ENCODE data around the gene PRRX2. TPM values are rescaled to one million over a fixed set of nuclear protein-coding genes. Genes with fewer than 3 reads are reported as not detected.

The PRRX2 gene
- polyA plus RNA-seq, 1 donor (not counting 4 experiments of a cell fraction or from before 2014, with no cell fraction given), result not detected

DNA sequence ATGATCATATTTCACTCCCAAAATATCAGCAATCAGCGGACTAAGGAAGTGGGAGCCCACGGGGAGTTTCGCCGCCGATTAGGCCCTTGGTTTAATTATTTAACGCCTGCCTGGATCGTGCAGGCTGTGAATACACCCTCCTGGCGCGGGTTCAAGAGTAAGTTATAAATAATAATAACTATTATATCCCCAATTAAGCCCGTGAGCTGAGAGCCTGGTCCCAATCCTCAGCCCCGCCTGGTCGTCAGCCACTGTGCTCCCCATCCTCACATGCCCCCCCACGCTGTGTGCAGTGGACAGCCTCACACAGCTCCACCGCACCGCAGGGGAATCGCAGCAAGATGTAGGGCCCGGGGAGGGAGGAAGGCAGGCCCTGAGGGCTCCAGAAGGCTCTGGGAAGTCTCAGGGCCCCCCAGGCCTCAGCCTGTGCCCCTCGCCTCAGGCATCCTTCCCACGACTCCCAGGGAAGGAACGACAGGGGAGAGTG is 10.8 kb upstream of the PRRX2 start:
- Histone ChIP-seq H3K36me3 (ENCODE audit: control insufficient read depth in 2 of 2, extremely low read depth in 1 of 2, insufficient read depth in 2 of 2, low read length in 2 of 2) (no peaks in the 10 kb centered on the region), H2AFZ (ENCODE audit: control insufficient read depth, low read length) (no peak overlapping the region), H3K4me2 (ENCODE audit: control insufficient read depth, extremely low read depth, insufficient read depth, low read depth, low read length) (no peak overlapping the region), H3K9me3 (ENCODE audit: control insufficient read depth, low read depth, low read length) (no peaks in the 10 kb centered on the region), H3K27ac (ENCODE audit: control insufficient read depth, insufficient read depth, low read length) (no peak overlapping the region), H3K27me3 (ENCODE audit: control insufficient read depth, extremely low read depth, insufficient read depth, low read length) (peaks cover 5% of the 10 kb centered on the region), H3K4me3 (ENCODE audit: control insufficient read depth in 2 of 3, extremely low read depth in 1 of 3, insufficient read depth in 2 of 3, low read depth in 1 of 3, low read length in 3 of 3) (no peak overlapping the region), H4K20me1 (ENCODE audit: control insufficient read depth, extremely low read depth, insufficient read depth, low read length) (no peaks in the 10 kb centered on the region), H3K9me1 (ENCODE audit: control insufficient read depth, extremely low read depth, insufficient read depth, low read length) (no peaks in the 10 kb centered on the region), H3K4me1 (ENCODE audit: control insufficient read depth, extremely low read depth, insufficient read depth, low read length) (peaks cover 5% of the 10 kb centered on the region), H3K9ac (ENCODE audit: control insufficient read depth, extremely low read depth, insufficient read depth, low read length) (no peak overlapping the region), H3K79me2 (ENCODE audit: control insufficient read depth, insufficient read depth, low read length) (no peaks in the 10 kb centered on the region)
- no peak for FAIRE-seq
- no peak for DNase-seq (ENCODE audit: low read depth, low spot score)
- TF ChIP-seq EZH2 (IDR thresholded peaks at IDR 0.05; ENCODE audit: low read length), result no peak
- TF ChIP-seq, protein P1, sequence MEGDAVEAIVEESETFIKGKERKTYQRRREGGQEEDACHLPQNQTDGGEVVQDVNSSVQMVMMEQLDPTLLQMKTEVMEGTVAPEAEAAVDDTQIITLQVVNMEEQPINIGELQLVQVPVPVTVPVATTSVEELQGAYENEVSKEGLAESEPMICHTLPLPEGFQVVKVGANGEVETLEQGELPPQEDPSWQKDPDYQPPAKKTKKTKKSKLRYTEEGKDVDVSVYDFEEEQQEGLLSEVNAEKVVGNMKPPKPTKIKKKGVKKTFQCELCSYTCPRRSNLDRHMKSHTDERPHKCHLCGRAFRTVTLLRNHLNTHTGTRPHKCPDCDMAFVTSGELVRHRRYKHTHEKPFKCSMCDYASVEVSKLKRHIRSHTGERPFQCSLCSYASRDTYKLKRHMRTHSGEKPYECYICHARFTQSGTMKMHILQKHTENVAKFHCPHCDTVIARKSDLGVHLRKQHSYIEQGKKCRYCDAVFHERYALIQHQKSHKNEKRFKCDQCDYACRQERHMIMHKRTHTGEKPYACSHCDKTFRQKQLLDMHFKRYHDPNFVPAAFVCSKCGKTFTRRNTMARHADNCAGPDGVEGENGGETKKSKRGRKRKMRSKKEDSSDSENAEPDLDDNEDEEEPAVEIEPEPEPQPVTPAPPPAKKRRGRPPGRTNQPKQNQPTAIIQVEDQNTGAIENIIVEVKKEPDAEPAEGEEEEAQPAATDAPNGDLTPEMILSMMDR (optimal IDR thresholded peaks at IDR 0.05 in 1 of 3, IDR thresholded peaks at IDR 0.05 in 1 of 3, conservative IDR thresholded peaks at IDR 0.05 in 1 of 3; ENCODE audit: extremely low read depth in 1 of 3, insufficient read depth in 2 of 3, low read length in 3 of 3), result no peak
- dilution Hi-C loops (cut with MboI; ENCODE audit: extremely low pct_ligation_motif_present, low sequenced_read_pairs), result no loop called here

DNA sequence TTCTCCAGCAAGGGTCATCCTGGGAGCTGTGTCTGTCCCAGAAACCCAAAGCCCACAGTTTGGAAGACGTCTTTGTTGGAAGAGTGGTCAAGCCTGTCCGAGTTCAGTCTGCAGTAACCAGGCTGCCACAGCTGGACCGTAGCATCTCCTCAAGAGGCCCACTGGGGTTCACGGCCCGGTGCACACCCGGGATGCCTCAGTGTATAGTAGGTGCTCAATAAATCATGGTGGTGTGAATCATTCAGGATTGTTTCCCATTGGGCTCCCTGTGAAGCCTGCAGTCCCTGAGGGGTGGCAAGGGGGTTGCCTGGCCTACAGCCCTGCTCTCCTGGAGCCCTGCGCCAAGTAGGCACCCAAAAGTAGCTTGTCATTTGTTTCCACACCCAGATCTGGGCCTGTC is 10.3 kb upstream of the PRRX2 start:
- Histone ChIP-seq H3K4me1 (ENCODE audit: control insufficient read depth, extremely low read depth, insufficient read depth, low read length) (peaks cover 5% of the 10 kb centered on the region), H3K27me3 (ENCODE audit: control insufficient read depth, extremely low read depth, insufficient read depth, low read length) (peaks cover 5% of the 10 kb centered on the region), H3K27ac (ENCODE audit: control insufficient read depth, insufficient read depth, low read length) (no peak overlapping the region), H3K4me3 (ENCODE audit: control insufficient read depth in 2 of 3, extremely low read depth in 1 of 3, insufficient read depth in 2 of 3, low read depth in 1 of 3, low read length in 3 of 3) (no peak overlapping the region), H4K20me1 (ENCODE audit: control insufficient read depth, extremely low read depth, insufficient read depth, low read length) (no peaks in the 10 kb centered on the region), H3K9ac (ENCODE audit: control insufficient read depth, extremely low read depth, insufficient read depth, low read length) (no peak overlapping the region), H3K9me1 (ENCODE audit: control insufficient read depth, extremely low read depth, insufficient read depth, low read length) (no peaks in the 10 kb centered on the region), H2AFZ (ENCODE audit: control insufficient read depth, low read length) (no peak overlapping the region), H3K79me2 (ENCODE audit: control insufficient read depth, insufficient read depth, low read length) (no peaks in the 10 kb centered on the region), H3K36me3 (ENCODE audit: control insufficient read depth in 2 of 2, extremely low read depth in 1 of 2, insufficient read depth in 2 of 2, low read length in 2 of 2) (no peaks in the 10 kb centered on the region), H3K4me2 (ENCODE audit: control insufficient read depth, extremely low read depth, insufficient read depth, low read depth, low read length) (no peak overlapping the region), H3K9me3 (ENCODE audit: control insufficient read depth, low read depth, low read length) (no peaks in the 10 kb centered on the region)
- DNase-seq (ENCODE audit: low read depth, low spot score) (no peak), FAIRE-seq (no peak)
- TF ChIP-seq EZH2 (IDR thresholded peaks at IDR 0.05; ENCODE audit: low read length), result no peak
- TF ChIP-seq, protein P1 (optimal IDR thresholded peaks at IDR 0.05 in 1 of 3, IDR thresholded peaks at IDR 0.05 in 1 of 3, conservative IDR thresholded peaks at IDR 0.05 in 1 of 3; ENCODE audit: extremely low read depth in 1 of 3, insufficient read depth in 2 of 3, low read length in 3 of 3), result no peak
- dilution Hi-C loops (cut with MboI; ENCODE audit: extremely low pct_ligation_motif_present, low sequenced_read_pairs), result no loop called here
